GM12878 (cell line): Measurements from ENCODE around the gene MST1R. TPM values are rescaled to one million over a fixed set of nuclear protein-coding genes. Genes with fewer than 3 reads are reported as not detected.

Source experiments
- ATF3 ChIP-seq: IDR thresholded peaks from 2 replicates; pipeline ENCODE4 v1.6.1; 2011; ENCODE audit warnings: low read depth, mild to moderate bottlenecking, low read length, moderate library complexity, borderline replicate concordance; ENCODE audit errors: extremely low read depth
- BMI1 ChIP-seq: fragments of 450-650 bp; IDR thresholded peaks from 2 replicates; pipeline ENCODE4 v1.6.1; 2016; ENCODE audit warnings: mild to moderate bottlenecking, moderate library complexity, borderline replicate concordance
- CBFB ChIP-seq: IDR thresholded peaks from 2 replicates; pipeline ENCODE4 v1.6.1; 2016; ENCODE audit warnings: antibody characterized with exemption, low read depth
- CBX3 ChIP-seq: fragments of 200-600 bp; sonication (generic); IDR thresholded peaks from 2 replicates; pipeline ENCODE4 v1.6.1; 2016; ENCODE audit warnings: low read depth, borderline replicate concordance
- CHD4 ChIP-seq: fragments of 200-600 bp; sonication (generic); IDR thresholded peaks from 2 replicates; pipeline ENCODE4 v1.6.1; 2016; ENCODE audit warnings: mild to moderate bottlenecking
- CREM ChIP-seq: IDR thresholded peaks from 2 replicates; pipeline ENCODE4 v1.6.1; 2014; ENCODE audit warnings: antibody characterized with exemption, low read depth
- DPF2 ChIP-seq: fragments of 450-650 bp; IDR thresholded peaks from 2 replicates; pipeline ENCODE4 v1.6.1; 2017; ENCODE audit warnings: mild to moderate bottlenecking
- EZH2 ChIP-seq: IDR thresholded peaks from 2 replicates; pipeline ENCODE4 v1.6.1; 2012; ENCODE audit warnings: low read depth, mild to moderate bottlenecking, control low read depth, inconsistent platforms, low read length, borderline replicate concordance; ENCODE audit not compliant: control insufficient read depth
- FOS ChIP-seq: IDR thresholded peaks from 3 replicates; pipeline ENCODE4 v1.6.1; 2011; ENCODE audit warnings: borderline replicate concordance; ENCODE audit not compliant: insufficient read length; ENCODE audit errors: extremely low read depth
- HDGF ChIP-seq: fragments of 450-650 bp; IDR thresholded peaks from 2 replicates; pipeline ENCODE4 v1.6.1; 2016; ENCODE audit warnings: antibody characterized with exemption
- IKZF2 ChIP-seq, 2 experiments: fragments of 450-650 bp; IDR thresholded peaks; 2 replicates each; pipeline ENCODE4 v1.6.1; 2017; ENCODE audit warnings: mild to moderate bottlenecking in 2 of 2, moderate library complexity in 2 of 2
- IRF3 ChIP-seq: fragments of 450-650 bp; IDR thresholded peaks from 2 replicates; pipeline ENCODE4 v1.6.1; 2014; ENCODE audit warnings: mild to moderate bottlenecking
- KAT2A ChIP-seq: conservative IDR thresholded peaks from 2 replicates; pipeline ENCODE4 v1.6.1; 2011; ENCODE audit warnings: low read depth, low read length; ENCODE audit not compliant: control insufficient read depth
- LARP7 ChIP-seq: fragments of 450-650 bp; IDR thresholded peaks from 2 replicates; pipeline ENCODE4 v1.6.1; 2017; ENCODE audit warnings: mild to moderate bottlenecking
- MYB ChIP-seq: fragments of 150-350 bp; IDR thresholded peaks from 2 replicates; pipeline ENCODE4 v1.6.1; 2014; ENCODE audit warnings: mild to moderate bottlenecking, low read depth, low read length, borderline replicate concordance
- NFIC ChIP-seq: IDR thresholded peaks from 2 replicates; pipeline ENCODE4 v1.6.1; 2012; ENCODE audit warnings: low read depth, mild to moderate bottlenecking, inconsistent platforms, low read length, moderate library complexity
- PAX8 ChIP-seq: fragments of 450-650 bp; IDR thresholded peaks from 2 replicates; pipeline ENCODE4 v1.6.1; 2017; ENCODE audit warnings: mild to moderate bottlenecking, moderate library complexity
- PBX3 ChIP-seq: IDR thresholded peaks from 2 replicates; pipeline ENCODE4 v1.6.1; 2011; ENCODE audit warnings: mild to moderate bottlenecking, low read depth, low read length, moderate library complexity; ENCODE audit not compliant: insufficient replicate concordance
- RAD51 ChIP-seq: fragments of 450-650 bp; IDR thresholded peaks from 2 replicates; pipeline ENCODE4 v1.6.1; 2016; ENCODE audit warnings: moderate library complexity, mild to moderate bottlenecking, inconsistent platforms
- RELB ChIP-seq: fragments of 450-650 bp; IDR thresholded peaks from 2 replicates; pipeline ENCODE4 v1.6.1; 2017; ENCODE audit warnings: low read depth, mild to moderate bottlenecking, moderate library complexity
- TARDBP ChIP-seq: IDR thresholded peaks from 2 replicates; pipeline ENCODE4 v1.6.1; 2016; ENCODE audit warnings: borderline replicate concordance
- USF1 ChIP-seq: IDR thresholded peaks from 2 replicates; pipeline ENCODE4 v1.6.1; 2011; ENCODE audit warnings: borderline replicate concordance, low read depth, mild to moderate bottlenecking, moderate library complexity, mixed read lengths, low read length; ENCODE audit not compliant: insufficient read depth; ENCODE audit errors: extremely low read length
- ZBED1 ChIP-seq: IDR thresholded peaks from 2 replicates; pipeline ENCODE4 v1.6.1; 2016; ENCODE audit warnings: borderline replicate concordance
- ZNF217 ChIP-seq: fragments of 450-650 bp; IDR thresholded peaks from 2 replicates; pipeline ENCODE4 v1.6.1; 2017; ENCODE audit warnings: antibody characterized with exemption, mild to moderate bottlenecking
- ZNF384 ChIP-seq: IDR thresholded peaks from 2 replicates; pipeline ENCODE4 v1.6.1; 2012; ENCODE audit warnings: low read depth, mild to moderate bottlenecking, low read length, improper control_type of control experiment, borderline replicate concordance
- ZNF622 ChIP-seq: fragments of 450-650 bp; IDR thresholded peaks from 2 replicates; pipeline ENCODE4 v1.6.1; 2017; ENCODE audit warnings: mild to moderate bottlenecking, inconsistent platforms
- ZZZ3 ChIP-seq: IDR thresholded peaks from 2 replicates; pipeline ENCODE4 v1.6.1; 2011; ENCODE audit warnings: low read depth; ENCODE audit not compliant: control insufficient read depth, insufficient read length
- polyA plus RNA-seq, 11 experiments: library from polyadenylated mRNA; depleted of rRNA in 4 of 11; unstranded in 6 of 11; stranded (reverse) in 5 of 11; fragments of >200 nt; fragmentation: Nextera tagmentation in 4 of 11; fragmentation: Illumina TruSeq in 1 of 11; extraction: Ambion mirVana in 4 of 11; extraction: Trizol in 1 of 11; gene quantifications; 1 replicate in 1 of 11; 2 replicates in 10 of 11; pipeline versions ENCODE4 v1.2.1 to v1.2.3, GENCODE V29; 2011 to 2016; ENCODE audit warnings: inconsistent platforms in 2 of 11, missing spikeins in 2 of 11, low read depth in 1 of 11
- total RNA-seq, 4 experiments: library from RNA; depleted of rRNA in 3 of 4; stranded (reverse); fragments of >200 nt in 3 of 4; fragmentation: Illumina TruSeq in 1 of 4; extraction: Trizol in 1 of 4; gene quantifications; 2 replicates each; pipeline versions ENCODE4 v1.2.1 to v1.2.3, GENCODE V29; 2013 to 2021

Gene MST1R
- total and polyA plus RNA-seq, 10 of the 15 experiments (the other 5 are each of a cell fraction or from before 2014, with no cell fraction given): 0.40 to 5.6 (median 1.2) TPM

GRCh38 chr3:49856181-49857005, 47.3 kb downstream of the MST1R start, which contains the start of gene TRAIP (continued):
- TF ChIP-seq BMI1 (no peak), ZNF217 (no peak), CREM (peak; percentile 96), PBX3 (no peak), ZNF384 (no peak), ZBED1 (no peak), USF1 (no peak), ZNF622 (no peak), PAX8 (no peak), IKZF2 (IDR thresholded peaks at IDR 0.05) (no peak; a peak in 1 of 4 replicates), RAD51 (no peak), CBFB (no peak; the same call in 1 of the 2 replicates), CHD4 (no peak), IRF3 (no peak), FOS (no peak), ZZZ3 (no peak), LARP7 (peak; percentile 25; the same call in 1 of the 2 replicates), EZH2 (no peak), TARDBP (0 out of 2 replicates have a peak, but pooled peaks have one; percentile 37), NFIC (no peak; the same call in 1 of the 2 replicates), KAT2A (no peak), ATF3 (no peak), DPF2 (no peak), RELB (peak; percentile 98), CBX3 (no peak), HDGF (no peak), MYB (no peak)
